ENCODE data around the gene PKHD1.
"Not testable (repeated sequence)": the region's sequence is repeated elsewhere in the genome, so short reads cannot be mapped to it uniquely, and the experiment has no call there.

The PKHD1 gene

DNA sequence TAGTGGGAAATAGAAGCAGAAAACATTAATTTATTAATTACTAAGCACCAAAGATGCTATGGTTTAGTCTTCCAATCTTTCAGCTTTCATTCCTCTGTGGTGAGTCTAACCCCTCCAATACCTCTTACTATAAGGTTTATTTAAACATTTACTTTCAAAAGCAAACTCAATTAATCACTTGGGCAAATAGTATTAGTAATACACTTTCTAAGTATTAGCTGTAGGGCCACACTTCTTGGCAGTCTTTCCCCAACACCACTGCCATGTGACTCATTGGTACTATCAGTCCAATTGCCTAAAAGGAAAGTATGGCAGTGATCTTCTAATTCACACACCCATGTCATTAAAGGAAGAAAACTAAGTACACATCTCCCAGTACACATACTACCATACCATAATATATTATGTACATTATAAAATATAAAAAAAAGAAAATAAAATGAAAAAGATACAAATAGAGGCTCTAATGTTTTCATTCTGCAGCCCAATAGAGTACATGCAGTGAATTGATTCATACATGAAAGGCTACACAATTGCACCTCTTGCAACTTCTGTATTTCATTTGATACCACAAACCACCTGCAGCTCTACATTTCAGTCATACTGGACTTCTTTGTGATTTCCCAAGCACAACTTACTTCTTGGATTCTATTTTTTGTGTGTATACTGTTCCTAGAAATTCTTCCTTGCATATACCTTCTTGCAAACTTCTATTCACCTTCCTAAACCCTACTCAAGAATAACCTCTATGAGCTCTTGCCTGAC is 218.6 kb downstream of the PKHD1 start:
- DNase-seq (ENCODE audit: extremely low read depth in 1 of 2, low read depth in 1 of 2), result no peak

- DNase-seq (ENCODE audit: extremely low read depth in 1 of 2, low read depth in 1 of 2), result no peak
Measured at GRCh38 chr6:51866867-51867266, 220.5 kb downstream of the PKHD1 start.

GRCh38 chr6:51865996-51866395 is 221.4 kb downstream of the PKHD1 start:
- DNase-seq (ENCODE audit: extremely low read depth in 1 of 2, low read depth in 1 of 2), result no peak

GRCh38 chr6:51865176-51865575 is 222.2 kb downstream of the PKHD1 start:
- no peak for DNase-seq (ENCODE audit: extremely low read depth in 1 of 2, low read depth in 1 of 2)

DNA sequence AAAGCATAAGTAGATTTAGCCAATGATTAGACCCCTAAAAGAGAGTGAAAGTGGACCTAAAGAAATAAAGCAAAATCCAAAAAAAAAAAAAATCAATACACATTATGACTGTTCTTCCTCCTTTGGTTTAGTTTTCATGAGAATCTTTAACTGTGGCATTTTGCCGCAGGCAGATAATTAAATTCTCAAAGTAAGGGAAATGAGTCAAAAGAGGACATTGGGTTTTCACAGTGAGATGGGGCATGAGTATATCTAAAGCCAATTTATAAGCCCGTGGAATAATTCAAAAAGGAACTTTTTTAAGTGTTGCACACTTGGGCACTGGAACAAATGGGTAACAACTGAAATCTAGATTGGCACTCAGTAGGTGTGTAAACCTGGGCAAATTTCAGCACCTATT is 230.3 kb downstream of the PKHD1 start:
- DNase-seq (ENCODE audit: extremely low read depth in 1 of 2, low read depth in 1 of 2), result no peak

DNA sequence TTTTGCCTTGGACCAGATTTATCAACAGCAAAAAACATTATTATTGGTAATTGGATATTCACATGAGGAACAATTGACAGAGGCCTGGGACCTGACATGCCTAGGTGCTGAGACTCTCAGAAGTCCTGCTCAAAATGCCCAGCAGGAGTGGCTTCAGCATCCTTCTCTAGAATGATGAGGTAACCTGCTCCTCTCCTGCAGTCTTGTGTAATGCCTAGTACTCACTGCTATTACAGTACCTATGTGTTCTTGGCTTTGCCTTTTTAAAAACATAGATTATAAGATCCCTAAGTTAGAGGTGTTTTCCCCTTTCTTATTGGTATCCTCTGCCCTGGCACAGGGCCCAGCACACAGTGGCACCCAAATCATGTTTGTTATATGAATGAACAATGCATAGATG is 230.9 kb downstream of the PKHD1 start:
- DNase-seq (ENCODE audit: extremely low read depth in 1 of 2, low read depth in 1 of 2), result no peak

DNA sequence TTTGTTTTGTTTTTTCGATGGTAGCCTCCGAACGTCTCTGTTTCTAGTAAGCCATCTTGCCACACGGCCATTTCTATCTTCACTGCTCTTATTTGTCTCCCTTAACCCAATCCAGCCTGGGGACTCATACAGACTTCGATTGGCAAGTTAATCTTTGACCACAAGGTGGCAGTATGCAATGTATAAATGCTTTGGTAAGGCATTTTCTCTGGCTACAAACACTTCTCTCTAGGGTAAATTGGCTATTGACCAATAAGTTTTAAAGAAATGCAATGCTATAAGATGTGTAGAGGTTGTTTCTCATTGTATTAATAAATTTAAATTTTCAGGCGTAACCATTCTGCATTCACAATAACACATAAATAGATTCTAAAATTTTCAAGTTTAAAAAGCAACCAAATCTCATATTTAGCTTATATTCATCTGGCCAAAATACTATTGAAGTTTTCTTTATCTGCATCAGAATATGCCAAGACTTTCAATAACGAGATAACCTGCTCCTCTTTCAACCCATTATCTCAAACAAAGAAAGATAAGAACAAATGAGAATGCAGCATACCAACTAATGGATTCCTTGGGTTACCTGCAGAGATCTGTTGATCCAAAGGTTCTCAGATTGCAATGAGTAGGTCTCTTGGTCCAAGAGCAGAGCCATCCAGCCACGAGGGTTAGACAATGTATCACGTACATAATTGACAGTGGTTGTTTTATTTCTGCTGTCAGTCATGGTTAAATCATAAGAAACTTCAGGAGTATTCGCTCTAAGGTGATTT is 231.9 kb downstream of the PKHD1 start:
- no peak for DNase-seq (ENCODE audit: extremely low read depth in 1 of 2, low read depth in 1 of 2)

GRCh38 chr6:51854876-51855275 is 232.5 kb downstream of the PKHD1 start:
- no peak for DNase-seq (ENCODE audit: extremely low read depth in 1 of 2, low read depth in 1 of 2)

DNA sequence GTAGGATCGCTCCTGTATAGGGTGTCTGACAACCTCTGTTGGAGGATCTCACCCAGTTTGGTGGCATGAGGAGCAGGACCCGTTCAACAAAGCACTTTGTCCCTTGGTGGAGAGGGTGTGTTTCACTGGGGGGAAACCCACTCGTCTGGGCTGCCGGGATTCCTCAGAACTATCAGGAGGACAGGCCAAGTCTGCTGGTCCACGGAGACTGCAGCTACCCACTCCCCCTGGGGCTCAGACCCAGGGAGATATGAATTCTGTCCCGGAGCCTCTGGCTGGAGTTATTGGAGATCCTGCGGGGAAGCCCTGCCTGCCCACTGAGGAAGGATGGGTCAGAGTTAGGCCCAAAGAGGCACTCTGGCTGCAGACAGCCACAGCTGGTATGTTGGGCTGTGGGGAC is 233.1 kb downstream of the PKHD1 start:
- no peak for DNase-seq (ENCODE audit: extremely low read depth in 1 of 2, low read depth in 1 of 2)

DNA sequence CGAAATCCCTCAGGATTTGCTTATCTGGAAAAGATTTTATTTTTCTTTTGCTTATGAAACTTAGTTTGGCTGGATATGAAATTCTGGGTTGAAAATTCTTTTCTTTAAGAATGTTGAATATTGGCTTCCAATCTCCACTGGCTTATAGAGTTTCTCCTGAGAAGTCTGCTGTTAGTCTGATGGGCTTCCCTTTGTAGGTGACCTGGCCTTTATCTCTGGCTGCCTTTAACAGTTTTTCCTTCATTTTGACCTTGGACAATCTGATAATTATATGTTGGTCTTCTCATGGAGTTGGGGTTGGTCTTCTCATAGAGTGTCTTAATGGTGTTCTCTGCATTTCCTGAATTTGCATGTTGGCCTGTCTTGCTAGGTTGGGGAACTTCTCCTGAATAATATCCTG is 234.3 kb downstream of the PKHD1 start:
- not testable (repeated sequence) for DNase-seq (ENCODE audit: extremely low read depth in 1 of 2, low read depth in 1 of 2)

- no peak for DNase-seq (ENCODE audit: extremely low read depth in 1 of 2, low read depth in 1 of 2)
Measured at GRCh38 chr6:51846531-51846930, 240.9 kb downstream of the PKHD1 start.

GRCh38 chr6:51844336-51844735 is 243.1 kb downstream of the PKHD1 start:
- no peak for DNase-seq (ENCODE audit: extremely low read depth in 1 of 2, low read depth in 1 of 2)

DNA sequence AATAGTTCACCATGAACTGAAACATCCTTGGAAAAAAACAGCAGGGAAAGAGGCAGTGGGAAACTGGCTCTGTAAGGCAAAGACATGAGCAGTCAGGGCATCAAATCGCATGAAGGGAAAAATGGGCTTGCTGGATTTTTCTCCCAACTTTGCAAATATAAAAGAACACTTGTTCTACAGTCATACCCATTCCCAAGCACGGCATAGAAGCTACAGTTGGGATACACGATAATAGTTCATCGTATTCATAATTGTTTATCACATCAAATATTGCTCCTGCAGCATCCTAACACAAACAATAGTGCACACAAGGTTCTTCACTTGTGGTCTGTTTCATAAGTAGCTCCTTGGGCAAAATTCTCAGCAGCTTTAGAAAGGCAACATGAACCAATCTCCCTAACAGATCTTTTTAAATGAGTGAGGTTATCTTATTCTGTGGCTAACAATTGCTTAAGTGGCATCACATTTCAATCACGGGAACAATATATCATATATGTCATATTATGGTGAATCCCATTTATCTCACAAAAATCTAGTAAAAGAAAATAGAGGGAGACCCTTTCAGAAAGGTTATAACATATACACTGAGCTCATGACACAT is 243.9 kb downstream of the PKHD1 start:
- DNase-seq (ENCODE audit: extremely low read depth in 1 of 2, low read depth in 1 of 2), result no peak

GRCh38 chr6:51842804-51843378 is 244.5 kb downstream of the PKHD1 start:
- DNase-seq (ENCODE audit: extremely low read depth in 1 of 2, low read depth in 1 of 2), result no peak

DNA sequence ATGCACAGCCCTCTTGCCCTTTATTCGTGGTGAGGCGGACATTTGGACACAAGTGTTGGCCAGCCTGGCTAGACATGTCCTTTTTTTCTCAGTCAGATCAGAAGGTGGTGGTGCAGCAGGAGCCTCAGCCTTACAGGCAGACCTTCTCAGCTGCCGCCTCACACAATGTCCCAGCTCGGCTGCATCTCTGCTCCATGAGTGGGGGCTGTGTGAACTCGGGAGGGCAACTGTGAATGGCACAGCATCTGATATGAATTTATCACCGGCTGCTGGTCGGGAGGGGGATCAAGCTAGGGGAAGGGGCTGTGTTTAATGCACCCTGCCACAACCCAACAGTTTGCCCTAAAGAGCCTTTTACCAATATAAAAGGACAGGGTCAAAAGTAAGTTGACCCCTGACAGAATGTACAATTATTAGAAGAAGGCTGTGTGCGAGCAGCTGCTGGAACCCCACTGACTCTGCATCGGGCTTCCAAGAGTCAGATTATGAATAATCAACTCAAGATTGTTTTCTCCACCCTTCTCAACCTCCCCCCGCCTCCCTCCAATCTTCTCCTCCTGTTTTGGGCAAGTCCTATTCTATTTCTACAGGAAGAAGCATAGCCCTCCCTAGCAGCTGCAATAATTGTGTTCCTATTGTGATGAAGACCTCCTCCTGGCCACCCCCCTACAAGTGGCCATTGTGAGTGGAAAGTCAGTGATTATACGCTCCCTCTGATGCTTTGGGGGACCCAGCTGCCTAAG is 245.2 kb downstream of the PKHD1 start:
- no peak for DNase-seq (ENCODE audit: extremely low read depth in 1 of 2, low read depth in 1 of 2)

- no peak for DNase-seq (ENCODE audit: extremely low read depth in 1 of 2, low read depth in 1 of 2)
Measured at GRCh38 chr6:51841626-51842025, 245.8 kb downstream of the PKHD1 start.

DNA sequence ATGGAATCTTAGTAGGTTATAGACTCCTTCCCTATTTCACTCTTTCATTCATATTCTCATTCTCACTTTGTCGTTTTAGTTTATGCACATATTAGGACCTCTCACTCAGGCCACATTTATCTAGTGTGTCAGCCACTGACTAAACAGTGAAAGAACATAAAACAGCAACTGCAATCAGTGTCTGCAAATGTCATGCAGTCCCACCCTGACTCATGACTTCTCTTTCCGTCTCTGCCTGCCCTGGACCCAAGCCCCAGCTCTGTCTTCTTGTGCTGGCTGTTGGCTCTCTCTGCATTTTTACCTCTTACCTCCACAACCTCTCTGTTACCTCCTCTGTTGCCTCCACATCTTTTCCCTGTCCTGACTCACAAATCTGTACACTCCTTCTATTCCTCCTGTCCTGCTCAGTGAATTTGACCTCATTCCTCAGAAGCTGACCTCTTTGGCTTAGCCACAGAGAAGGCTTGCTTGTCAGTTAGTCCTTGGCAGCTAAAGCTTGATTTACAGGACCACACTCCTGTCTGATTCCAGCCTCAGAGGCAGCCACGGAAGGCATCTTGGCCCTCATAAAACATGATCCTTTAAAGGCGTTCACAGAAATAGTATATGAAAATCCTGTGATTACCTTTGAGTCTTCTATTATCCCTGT is 247.6 kb downstream of the PKHD1 start:
- no peak for DNase-seq (ENCODE audit: extremely low read depth in 1 of 2, low read depth in 1 of 2)

- no peak for DNase-seq (ENCODE audit: extremely low read depth in 1 of 2, low read depth in 1 of 2)
Measured at GRCh38 chr6:51830666-51831065, 256.7 kb downstream of the PKHD1 start.

- no peak for DNase-seq (ENCODE audit: extremely low read depth in 1 of 2, low read depth in 1 of 2)
Measured at GRCh38 chr6:51827580-51827979, 259.8 kb downstream of the PKHD1 start.

- no peak for DNase-seq (ENCODE audit: extremely low read depth in 1 of 2, low read depth in 1 of 2)
Measured at GRCh38 chr6:51824940-51825339, 262.5 kb downstream of the PKHD1 start.
